PC-3 (cell line): Measurements from ENCODE around the gene FOXR1. TPM values are rescaled to one million over a fixed set of nuclear protein-coding genes. Genes with fewer than 3 reads are reported as not detected.
"Not testable (repeated sequence)": the region's sequence is repeated elsewhere in the genome, so short reads cannot be mapped to it uniquely, and the experiment has no call there.

Source experiments
- ATAC-seq: fragments of 200-7000 bp; cut with Tn5 transposase; 2 replicates; pipeline ENCODE4 v1.9.1; 2020; ENCODE audit warnings: mild to moderate bottlenecking, moderate library complexity
- BruUV-seq: library from RNA; stranded (reverse); fragments of 400-500 nt; replicated peaks from 2 replicates; lab custom pipeline; 2021; lab: Mats Ljungman, UMichigan
- CTCF ChIA-PET: fragments of 300-600 bp; sonication (Branson Sonifier 250); formaldehyde crosslinking; loops from one replicate; lab custom pipeline; 2022; ENCODE audit warnings: antibody characterized with exemption; lab: Charles Lee
- POLR2A ChIA-PET: fragments of 300-600 bp; sonication (Branson Sonifier 250); formaldehyde crosslinking; loops from one replicate; lab custom pipeline; 2022; ENCODE audit warnings: antibody characterized with exemption; ENCODE audit not compliant: unreplicated experiment; lab: Charles Lee
- DNase-seq: peaks from one replicate; pipeline ENCODE4 v3.0.0-alpha.2; 2015
- H2AFZ ChIP-seq: fragments of 300-600 bp; sonication (generic); 2 replicates; pipeline ENCODE4 v1.6.0; 2016; ENCODE audit warnings: antibody characterized with exemption, low read length
- H3F3A ChIP-seq: fragments of 300-600 bp; sonication (generic); one replicate; pipeline ENCODE4 v1.6.0; 2017; ENCODE audit warnings: antibody characterized with exemption, low read length, control low read depth, mild to moderate bottlenecking; ENCODE audit not compliant: unreplicated experiment
- H3K27ac ChIP-seq: fragments of 300-600 bp; sonication (generic); 2 replicates; pipeline ENCODE4 v1.5.1; 2016; ENCODE audit warnings: mild to moderate bottlenecking, low read length
- H3K27me3 ChIP-seq: fragments of 300-600 bp; sonication (generic); 2 replicates; pipeline ENCODE4 v1.6.1; 2016; ENCODE audit warnings: low read length, mixed read lengths
- H3K36me3 ChIP-seq: fragments of 300-600 bp; sonication (generic); 2 replicates; pipeline ENCODE4 v1.6.1; 2016; ENCODE audit warnings: low read depth, mixed run types, low read length, mixed read lengths
- H3K4me1 ChIP-seq: fragments of 300-600 bp; sonication (generic); 2 replicates; pipeline ENCODE4 v1.5.1; 2016; ENCODE audit warnings: low read length; ENCODE audit not compliant: insufficient read depth
- H3K4me2 ChIP-seq: fragments of 300-600 bp; sonication (generic); 2 replicates; pipeline ENCODE4 v1.6.0; 2016; ENCODE audit warnings: low read length
- H3K4me3 ChIP-seq: fragments of 300-600 bp; sonication (generic); 2 replicates; pipeline ENCODE4 v1.5.1; 2016; ENCODE audit warnings: mild to moderate bottlenecking, low read length, mixed read lengths
- H3K79me2 ChIP-seq: fragments of 300-600 bp; sonication (generic); 2 replicates; pipeline ENCODE4 v1.6.1; 2017; ENCODE audit warnings: low read length, mixed read lengths
- H3K9ac ChIP-seq: fragments of 300-600 bp; sonication (generic); 2 replicates; pipeline ENCODE4 v1.6.0; 2016; ENCODE audit warnings: mild to moderate bottlenecking, low read length
- H3K9me2 ChIP-seq: fragments of 300-600 bp; sonication (generic); replicated peaks from 2 replicates; pipeline ENCODE4 v1.6.1; 2016; ENCODE audit warnings: mixed run types, low read length, mixed read lengths
- H3K9me3 ChIP-seq: fragments of 300-600 bp; sonication (generic); 2 replicates; pipeline ENCODE4 v1.6.1; 2016; ENCODE audit warnings: low read length, mixed read lengths
- H4K20me1 ChIP-seq: fragments of 300-600 bp; sonication (generic); 2 replicates; pipeline ENCODE4 v1.6.1; 2016; ENCODE audit warnings: low read length, mixed read lengths
- CTCF ChIP-seq: fragments of 300-600 bp; sonication (generic); conservative IDR thresholded peaks from 2 replicates; pipeline ENCODE4 v1.5.1; 2017; ENCODE audit warnings: antibody characterized with exemption, low read depth, mild to moderate bottlenecking, low read length
- EZH2 ChIP-seq: fragments of 300-600 bp; sonication (generic); IDR thresholded peaks from one replicate; pipeline ENCODE4 v1.6.1; 2017; ENCODE audit warnings: antibody characterized with exemption, mild to moderate bottlenecking, low read length; ENCODE audit not compliant: unreplicated experiment
- EZH2phosphoT487 ChIP-seq: fragments of 300-600 bp; sonication (generic); IDR thresholded peaks from 2 replicates; pipeline ENCODE4 v1.6.1; 2018; ENCODE audit warnings: mild to moderate bottlenecking, antibody characterized with exemption, low read length, borderline replicate concordance
- intact Hi-C: fragments of 100-400 bp; cut with micrococcal nuclease; formaldehyde crosslinking; loops from 2 replicates; pipeline ENCODE4 v1.9.0; 2023
- total RNA-seq: library from RNA; depleted of rRNA; stranded (reverse); fragments of >200 nt; gene quantifications from 2 replicates; pipeline ENCODE4 v1.2.3, GENCODE V29; 2014

Gene FOXR1
- total RNA-seq, 1 experiment from 2014 or later: not detected

GRCh38 chr11:119015054-119015611, 43.6 kb downstream of the FOXR1 start:
- Histone ChIP-seq H3K27ac (no peak overlapping the region), H2AFZ (no peak overlapping the region), H3K79me2 (peaks cover 51% of the 10 kb centered on the region), H3K36me3 (peaks cover 50% of the 10 kb centered on the region), H3K4me3 (no peak overlapping the region), H3K9me3 (no peaks in the 10 kb centered on the region), H3K4me2 (no peak overlapping the region), H3K4me1 (peaks cover 16% of the 10 kb centered on the region), H3K27me3 (no peaks in the 10 kb centered on the region), H3K9ac (no peak overlapping the region), H3F3A (peaks cover 30% of the 10 kb centered on the region), H3K9me2 (no peaks in the 10 kb centered on the region), H4K20me1 (peaks cover 29% of the 10 kb centered on the region)
- no TSS peak for BruUV-seq
- no peak for TF ChIP-seq EZH2phosphoT487
- peak; percentile 52 for TF ChIP-seq CTCF
- no peak for TF ChIP-seq EZH2
- intact Hi-C loops: loop anchor here (5.0 kb wide), 1 partner anchor 42 kb away; the partner anchor contains the start of gene HYOU1
- DNase-seq (peak; percentile 29), ATAC-seq (no peak)
- ChIA-PET CTCF (no interaction called here), POLR2A (interaction anchor here (0.6 kb wide), 2 partner anchors 26 to 1359 kb away, joined by 3 to 8 read pairs; no protein-coding TSS in a partner anchor)

GRCh38 chr11:119016216-119017009, 44.9 kb downstream of the FOXR1 start:
- ChIA-PET POLR2A (interaction anchor here (0.7 kb wide), 1 partner anchor 22 kb away, joined by 3 read pairs; no protein-coding TSS in a partner anchor), CTCF (no interaction called here)
- intact Hi-C loops: loop anchor here (5.0 kb wide), 1 partner anchor 41 kb away; the partner anchor contains the start of gene HYOU1

GRCh38 chr11:119017377-119017776, 45.8 kb downstream of the FOXR1 start:
- ATAC-seq, CTCF ChIA-PET, DNase-seq, H2AFZ ChIP-seq, BruUV-seq, POLR2A ChIA-PET, H3K9me2 ChIP-seq, H3K9me3 ChIP-seq, H3K27me3 ChIP-seq: not testable (repeated sequence)
- Histone ChIP-seq H3F3A (peaks cover 28% of the 10 kb centered on the region), H4K20me1 (peaks cover 31% of the 10 kb centered on the region), H3K9ac (peak overlapping the region; percentile 99), H3K36me3 (peaks cover 54% of the 10 kb centered on the region), H3K79me2 (peaks cover 69% of the 10 kb centered on the region), H3K4me1 (peaks cover 31% of the 10 kb centered on the region), H3K4me2 (peak overlapping the region; percentile 94), H3K4me3 (peak overlapping the region; percentile 98), H3K27ac (peak overlapping the region; percentile 88)
- intact Hi-C loops: loop anchor here (5.0 kb wide), 1 partner anchor 40 kb away; the partner anchor contains the start of gene HYOU1

More at GRCh38 chr11:119016216-119017009, 44.9 kb downstream of the FOXR1 start:
- Histone ChIP-seq H3K36me3 (peaks cover 46% of the 10 kb centered on the region), H3K9me2 (no peaks in the 10 kb centered on the region), H4K20me1 (peaks cover 31% of the 10 kb centered on the region), H3K27me3 (no peaks in the 10 kb centered on the region), H3K4me3 (peak overlapping the region; percentile 98), H3K9me3 (no peaks in the 10 kb centered on the region), H3K27ac (no peak overlapping the region), H3K79me2 (peaks cover 63% of the 10 kb centered on the region), H2AFZ (no peak overlapping the region), H3K4me1 (peaks cover 29% of the 10 kb centered on the region), H3F3A (peaks cover 30% of the 10 kb centered on the region), H3K9ac (peak overlapping the region; percentile 99), H3K4me2 (peak overlapping the region; percentile 94)
- TF ChIP-seq EZH2phosphoT487 (no peak), CTCF (no peak), EZH2 (no peak)
- no TSS peak for BruUV-seq
- DNase-seq: no peak
- no peak for ATAC-seq
